Activated T-helper 1 cell treated with Interleukin-2 at 50 U/mL for 16 hours (primary cell): ENCODE results near the gene DIPK1C.
A peak's percentile ranks its signal among the peaks of the same experiment; 100 is the strongest.
"Not testable (repeated sequence)": the region's sequence is repeated elsewhere in the genome, so short reads cannot be mapped to it uniquely, and the experiment has no call there.

Source experiments
- DNase-seq: peaks from one replicate; pipeline ENCODE4 v3.0.0-alpha.2; 2020; ENCODE audit warnings: low read depth

Gene DIPK1C

GRCh38 chr18:74457043-74457724, at the start of gene DIPK1C:
Gene DIPK1C (minus strand): TSS chr18:74457308. CDS start chr18:74457259, 49 bp downstream.
- DNase-seq, result no peak

GRCh38 chr18:74506448-74507084, 49.5 kb upstream of the DIPK1C start:
- DNase-seq, result no peak

GRCh38 chr18:74505776-74506175, 48.7 kb upstream of the DIPK1C start:
- DNase-seq, result no peak

DNA sequence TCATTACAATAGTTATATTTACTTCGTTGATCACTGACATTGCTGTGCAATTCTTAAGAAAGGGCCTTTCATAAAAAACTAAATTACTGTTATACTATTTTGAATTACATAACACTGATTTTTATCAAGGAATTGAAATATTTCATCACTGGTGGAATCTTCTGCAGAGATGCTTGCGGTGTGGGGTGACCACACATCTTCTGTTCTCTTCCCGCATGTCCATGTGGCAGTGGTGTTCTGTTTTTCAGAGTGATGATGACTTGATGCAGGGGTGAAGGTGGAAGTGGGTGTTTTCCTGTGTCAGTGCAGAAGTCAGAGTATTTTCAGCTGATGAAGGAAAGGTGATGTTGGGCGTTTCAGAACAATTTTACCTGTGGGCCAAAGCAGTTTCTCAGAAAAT, 46.0 kb upstream of the DIPK1C start:
- DNase-seq, result no peak

GRCh38 chr18:74501386-74501785, 44.3 kb upstream of the DIPK1C start:
- no peak for DNase-seq

DNA sequence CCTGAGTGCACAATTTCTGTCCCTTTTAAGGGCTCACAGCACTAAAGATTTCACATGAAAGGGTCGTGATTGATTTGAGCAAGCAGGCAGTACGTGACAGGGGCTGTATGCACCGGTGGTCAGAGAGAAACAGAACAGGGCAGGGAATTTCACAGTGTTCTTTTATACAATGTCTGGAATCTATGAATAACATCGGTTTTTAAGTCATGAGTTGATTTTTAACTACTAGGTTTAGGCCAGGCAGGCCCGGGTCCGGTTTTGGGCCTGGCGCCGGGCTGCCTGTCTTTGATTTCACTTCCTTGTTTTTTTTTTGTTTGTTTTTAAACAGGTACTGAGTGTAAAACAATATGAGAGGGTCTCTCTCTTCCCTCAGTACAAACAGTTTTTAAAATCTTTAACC, 43.7 kb upstream of the DIPK1C start:
- DNase-seq, result not testable (repeated sequence)

GRCh38 chr18:74500372-74500771, 43.3 kb upstream of the DIPK1C start:
- no peak for DNase-seq

- DNase-seq, result no peak
Measured at GRCh38 chr18:74499633-74500032, 42.5 kb upstream of the DIPK1C start.

DNA sequence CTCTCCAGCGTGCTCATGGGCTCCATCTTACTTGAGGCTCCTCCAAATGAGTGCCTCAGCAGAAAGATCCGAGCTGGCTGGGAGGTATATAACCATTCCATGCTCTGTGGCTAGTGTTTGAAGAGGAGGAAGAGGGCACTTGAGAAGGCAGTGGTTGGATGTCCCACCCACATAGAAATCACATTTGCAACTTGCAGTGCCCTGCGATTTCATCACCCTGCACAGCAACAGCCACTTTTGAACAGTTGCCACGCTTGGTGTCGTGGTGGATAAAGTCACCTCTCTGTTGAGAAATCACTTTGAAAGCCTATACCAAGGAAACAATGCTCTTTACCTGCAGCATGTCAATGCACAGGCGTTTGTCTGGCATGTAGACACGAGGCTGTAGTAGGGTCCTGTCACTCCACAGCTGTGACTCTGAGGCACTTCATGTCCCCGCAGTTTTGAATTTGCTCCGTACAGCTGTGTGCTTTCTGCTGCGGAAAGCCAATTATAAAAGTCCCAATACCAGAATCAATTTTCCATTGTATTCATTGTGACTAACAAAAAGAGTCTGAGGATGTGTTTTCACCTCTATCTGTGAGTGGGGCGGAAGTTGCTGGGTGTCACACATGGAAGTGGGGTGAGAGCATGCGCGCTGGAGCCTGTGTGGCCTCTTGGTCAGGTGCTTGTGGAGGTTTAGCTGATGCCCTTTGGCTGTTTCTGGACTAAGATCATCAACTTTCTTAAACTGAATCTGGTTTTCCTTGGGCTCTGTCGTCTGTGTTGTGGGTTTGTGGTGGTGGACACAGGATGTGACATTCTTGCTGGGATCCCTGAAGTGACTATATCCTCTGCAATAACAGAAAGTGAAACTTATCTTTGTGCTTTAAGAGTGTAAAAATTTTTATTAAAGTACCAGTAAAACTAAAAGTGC, 41.9 kb upstream of the DIPK1C start:
- DNase-seq, result peak; percentile 64

GRCh38 chr18:74497778-74498177, 40.7 kb upstream of the DIPK1C start:
- DNase-seq, result no peak

DNA sequence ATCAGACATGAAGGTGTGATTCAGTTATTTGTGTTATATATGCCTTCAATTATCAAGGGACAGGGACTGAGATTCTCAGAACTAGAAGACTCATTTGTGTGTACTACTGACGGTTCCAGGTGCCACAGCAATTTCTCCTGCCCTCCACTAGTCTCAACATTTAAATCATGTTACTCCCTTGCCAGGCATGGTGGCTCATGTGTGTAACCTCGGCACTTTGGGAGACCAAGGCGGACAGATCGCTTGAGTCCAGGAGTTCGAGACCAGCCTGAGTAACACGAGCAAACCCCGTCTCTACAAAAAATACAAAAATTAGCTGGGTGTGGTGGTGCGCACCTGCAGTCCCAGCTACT, 40.2 kb upstream of the DIPK1C start:
- no peak for DNase-seq

DNA sequence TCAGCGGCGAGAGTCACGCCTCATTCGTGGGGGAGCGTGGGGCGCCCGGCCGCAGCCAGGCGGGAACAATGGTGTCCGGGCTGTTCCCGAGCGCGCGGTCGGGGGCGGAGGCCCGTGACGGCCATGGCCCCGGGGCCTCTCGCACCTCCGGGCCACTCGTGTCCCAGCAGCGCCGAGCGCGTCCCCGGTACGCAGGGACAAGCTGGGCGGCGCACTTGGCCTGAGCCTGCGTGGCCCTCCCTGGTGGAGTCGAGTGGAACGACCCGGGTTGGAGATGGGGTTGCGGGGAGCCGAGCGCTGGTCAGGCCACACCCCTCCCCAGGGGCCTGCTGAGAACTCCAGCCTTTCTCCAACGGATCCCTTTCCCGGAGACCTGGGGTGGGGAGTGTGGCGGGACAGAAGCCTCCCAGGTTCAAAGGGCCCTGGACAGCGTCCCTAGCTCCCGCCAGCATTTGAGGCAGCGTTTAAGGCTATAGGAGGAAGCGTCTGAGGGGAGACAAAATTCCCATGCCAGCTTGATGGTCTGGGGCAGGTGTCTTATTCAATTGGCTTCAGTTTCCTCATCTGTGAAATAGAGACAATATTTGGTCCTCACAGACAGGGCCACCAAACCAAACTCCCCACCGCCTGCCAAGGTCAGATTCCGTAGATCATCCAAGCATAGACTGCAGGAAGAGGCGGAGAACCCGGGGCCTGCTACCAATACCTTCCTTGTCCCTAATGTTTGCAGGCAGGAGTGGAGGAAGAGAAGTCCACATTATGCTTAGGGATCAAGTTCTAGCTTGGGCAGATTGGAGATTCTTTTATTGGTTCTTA, 39.6 kb upstream of the DIPK1C start:
- peak; percentile 22 for DNase-seq

GRCh38 chr18:74495581-74496507, 38.7 kb upstream of the DIPK1C start, which contains the start of gene CNDP2:
Gene CNDP2 (plus strand): TSS chr18:74496363. CDS start chr18:74499974, 3,611 bp downstream.
- peak; percentile 98 for DNase-seq

DNA sequence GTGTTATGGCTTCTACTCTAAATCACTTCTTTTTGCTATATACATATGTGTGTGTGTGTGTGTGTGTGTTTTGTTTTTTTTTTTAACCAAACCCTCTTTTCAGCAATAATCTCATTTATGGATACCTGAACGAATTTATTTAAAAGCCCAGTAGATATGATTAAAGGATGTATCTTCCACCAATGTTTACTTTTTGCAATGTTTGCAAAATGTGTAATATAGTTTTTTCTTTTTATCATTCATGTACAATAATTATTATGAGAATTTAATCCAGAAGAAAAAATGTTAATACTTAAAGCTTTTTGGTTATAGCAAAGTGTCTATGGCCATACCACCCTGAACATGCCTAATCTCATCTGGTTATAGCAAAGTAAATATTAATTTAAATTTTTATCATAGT, 37.4 kb upstream of the DIPK1C start:
- DNase-seq, result no peak

DNA sequence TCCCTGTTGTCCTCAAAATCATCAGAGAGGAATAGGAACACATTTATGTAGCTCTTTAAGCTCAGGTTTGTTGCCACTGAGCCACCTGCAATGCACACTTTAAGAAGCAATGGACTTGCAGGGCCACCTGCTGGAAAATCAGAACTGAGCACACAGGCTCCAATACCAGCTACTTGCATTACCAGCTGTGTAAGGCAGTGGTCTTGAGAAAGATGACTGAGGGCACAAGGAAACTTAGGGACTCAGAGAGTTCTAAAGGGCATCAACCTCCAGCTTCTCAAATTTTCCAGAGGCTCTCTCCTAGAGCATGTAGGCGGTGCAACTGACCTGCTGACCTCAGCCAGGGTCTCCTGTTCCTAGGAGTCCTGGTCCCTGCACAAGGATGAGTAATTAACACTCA, 36.6 kb upstream of the DIPK1C start:
- DNase-seq, result peak; percentile 37

DNA sequence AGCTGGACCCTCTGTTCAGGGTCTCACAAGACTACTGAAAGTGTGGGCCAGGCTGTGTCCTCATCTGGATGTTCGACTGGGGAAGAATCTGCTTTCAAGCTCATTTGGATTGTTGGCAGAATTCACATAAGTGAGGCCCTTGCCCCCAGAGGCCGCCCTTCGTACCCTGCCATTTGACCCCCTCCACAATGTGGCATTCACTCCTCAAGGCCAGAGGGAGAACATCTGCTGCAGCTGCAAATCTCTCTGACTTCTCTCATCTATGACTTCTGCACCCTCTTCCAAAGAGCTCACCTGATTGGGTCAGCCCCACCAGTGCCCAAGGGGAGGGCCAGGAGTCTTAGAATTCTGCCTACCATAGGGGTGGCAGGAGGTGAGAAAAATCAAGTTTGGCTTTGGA, 35.2 kb upstream of the DIPK1C start:
- no peak for DNase-seq

- no peak for DNase-seq
Measured at GRCh38 chr18:74489676-74490075, 32.6 kb upstream of the DIPK1C start.

DNA sequence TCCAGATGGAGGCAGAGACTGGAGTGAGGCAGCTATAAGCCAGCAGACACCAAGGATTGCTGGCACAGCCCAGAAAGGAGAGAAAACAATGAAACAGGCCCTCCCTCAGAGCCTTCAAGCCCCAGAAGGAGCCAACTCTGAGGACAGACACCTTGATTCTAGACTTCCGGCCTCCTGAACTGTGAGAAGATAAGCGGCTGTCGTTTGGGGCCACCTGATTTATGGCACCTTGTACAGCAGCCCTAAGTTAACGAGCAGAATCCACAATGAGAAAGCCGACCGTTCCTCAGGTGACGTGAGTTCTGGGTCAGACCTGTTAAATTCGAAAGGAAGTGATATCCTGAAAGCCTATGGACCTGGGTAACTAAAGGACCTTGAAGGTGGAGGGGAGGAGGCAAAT, 31.8 kb upstream of the DIPK1C start:
- no peak for DNase-seq

DNA sequence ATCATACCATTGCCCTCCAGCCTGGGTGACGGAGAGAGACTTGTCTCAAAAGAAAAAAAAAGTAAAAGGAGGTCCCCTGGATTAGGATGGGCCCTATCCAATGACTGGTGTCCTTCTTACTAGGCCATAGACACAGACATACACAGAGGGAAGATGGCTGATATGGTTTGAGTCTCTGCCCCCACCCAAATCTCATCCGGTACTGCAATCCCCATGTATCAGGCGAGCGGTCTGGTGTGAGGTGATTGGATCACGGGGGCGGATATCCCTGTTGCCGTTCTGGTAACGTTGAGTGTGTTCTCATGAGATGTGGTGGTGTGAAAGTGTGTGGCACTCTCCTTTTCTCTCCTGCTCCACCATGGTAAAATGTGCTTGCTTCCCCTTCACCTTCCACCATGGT, 31.2 kb upstream of the DIPK1C start:
- DNase-seq, result no peak

- DNase-seq, result no peak
Measured at GRCh38 chr18:74486119-74486849, 29.2 kb upstream of the DIPK1C start.
